SU-DHL-6 (cell line): ENCODE data around the gene NUCB2.

Experiments
- H2AFZ ChIP-seq: fragments of 200-600 bp; sonication (generic); 2 replicates; pipeline ENCODE4 v1.6.1; 2014; ENCODE audit warnings: low read depth, mild to moderate bottlenecking, moderate library complexity, mixed read lengths, antibody characterized with exemption, low read length; ENCODE audit not compliant: severe bottlenecking
- H3F3A ChIP-seq: fragments of 200-600 bp; shearing (Covaris generic); 2 replicates; pipeline ENCODE4 v1.6.0; 2016; ENCODE audit warnings: antibody characterized with exemption, mild to moderate bottlenecking; ENCODE audit not compliant: insufficient read depth
- H3K27ac ChIP-seq: fragments of 200-600 bp; sonication (generic); 2 replicates; pipeline ENCODE4 v1.5.1; 2016; ENCODE audit warnings: low read depth, mild to moderate bottlenecking, low read length, moderate library complexity, mixed read lengths
- H3K27me3 ChIP-seq: fragments of 200-600 bp; sonication (generic), shearing (Covaris generic); 2 replicates; pipeline ENCODE4 v1.6.0; 2014; ENCODE audit warnings: mild to moderate bottlenecking, low read length
- H3K36me3 ChIP-seq: fragments of 200-600 bp; sonication (generic); 2 replicates; pipeline ENCODE4 v1.6.1; 2014; ENCODE audit warnings: mild to moderate bottlenecking, low read length, mixed read lengths
- H3K4me2 ChIP-seq: fragments of 300-600, 200-600 bp; shearing (Covaris generic), sonication (generic); 2 replicates; pipeline ENCODE4 v1.6.0; 2014; ENCODE audit warnings: low read length, low read depth, mild to moderate bottlenecking; ENCODE audit not compliant: poor library complexity, severe bottlenecking
- H3K4me3 ChIP-seq: fragments of 200-600 bp; sonication (generic); 2 replicates; pipeline ENCODE4 v1.5.1; 2014; ENCODE audit warnings: antibody characterized with exemption, low read length, mild to moderate bottlenecking, mixed read lengths; ENCODE audit not compliant: insufficient read depth, poor library complexity, severe bottlenecking
- H3K79me2 ChIP-seq: fragments of 200-600 bp; sonication (generic); 2 replicates; pipeline ENCODE4 v1.6.1; 2014; ENCODE audit warnings: mild to moderate bottlenecking, low read length, moderate library complexity; ENCODE audit not compliant: insufficient read depth
- H3K9ac ChIP-seq: fragments of 200-600 bp; sonication (generic); 2 replicates; pipeline ENCODE4 v1.7.0; 2014; ENCODE audit warnings: mild to moderate bottlenecking, low read length
- H3K9me2 ChIP-seq: fragments of 200-600 bp; sonication (generic); replicated peaks from 2 replicates; pipeline ENCODE4 v1.6.1; 2014; ENCODE audit warnings: low read length; ENCODE audit not compliant: insufficient read depth
- H3K9me3 ChIP-seq: fragments of 200-600 bp; sonication (generic); 2 replicates; pipeline ENCODE4 v1.6.1; 2014; ENCODE audit warnings: low read length, mixed read lengths; ENCODE audit not compliant: insufficient read depth
- H4K20me1 ChIP-seq: fragments of 200-600 bp; sonication (generic); 2 replicates; pipeline ENCODE4 v1.6.1; 2014; ENCODE audit warnings: low read depth, mild to moderate bottlenecking, antibody characterized with exemption, low read length, moderate library complexity, mixed read lengths
- EZH2phosphoT487 ChIP-seq: fragments of 200-600 bp; sonication (generic), shearing (Covaris generic); conservative IDR thresholded peaks from 2 replicates; pipeline ENCODE4 v1.6.1; 2018; ENCODE audit warnings: mild to moderate bottlenecking, antibody characterized with exemption, low read length, moderate library complexity, mixed read lengths
- TF ChIP-seq, protein P1 (sequence below): fragments of 200-600 bp; sonication (generic); IDR thresholded peaks from one replicate; pipeline ENCODE4 v1.5.1; 2017; ENCODE audit warnings: antibody characterized with exemption, mild to moderate bottlenecking, low read length, moderate library complexity; ENCODE audit not compliant: insufficient read depth, poor library complexity, severe bottlenecking

NUCB2 gene

DNA sequence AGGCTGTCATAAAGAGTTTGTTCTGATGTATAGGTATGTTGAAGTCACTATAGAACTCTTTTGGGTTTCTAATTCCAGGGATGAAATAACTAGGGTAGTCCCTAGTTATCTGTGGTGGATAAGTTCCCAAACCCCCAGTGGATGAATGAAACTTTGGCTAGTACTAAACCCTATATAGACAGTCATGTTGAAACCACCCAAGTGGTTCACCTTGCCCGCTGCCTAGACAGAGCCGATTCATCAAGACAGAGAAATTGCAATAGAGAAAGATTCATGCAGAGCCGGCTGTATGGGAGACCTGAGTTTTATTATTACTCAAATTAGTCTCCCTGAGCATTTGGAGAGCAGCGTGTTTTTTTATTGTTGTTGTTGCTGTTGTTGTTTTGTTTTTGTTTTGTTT lies 23.8 kb upstream of the NUCB2 start:
- Histone ChIP-seq H2AFZ (no peak overlapping the region), H3F3A (no peaks in the 10 kb centered on the region), H3K4me2 (no peak overlapping the region), H3K36me3 (no peaks in the 10 kb centered on the region), H3K9me2 (no peaks in the 10 kb centered on the region), H3K27me3 (no peaks in the 10 kb centered on the region), H3K9ac (no peak overlapping the region), H4K20me1 (no peaks in the 10 kb centered on the region), H3K9me3 (no peaks in the 10 kb centered on the region), H3K79me2 (no peaks in the 10 kb centered on the region), H3K4me3 (no peak overlapping the region), H3K27ac (no peak overlapping the region)
- no peak for TF ChIP-seq EZH2phosphoT487
- TF ChIP-seq, protein P1, sequence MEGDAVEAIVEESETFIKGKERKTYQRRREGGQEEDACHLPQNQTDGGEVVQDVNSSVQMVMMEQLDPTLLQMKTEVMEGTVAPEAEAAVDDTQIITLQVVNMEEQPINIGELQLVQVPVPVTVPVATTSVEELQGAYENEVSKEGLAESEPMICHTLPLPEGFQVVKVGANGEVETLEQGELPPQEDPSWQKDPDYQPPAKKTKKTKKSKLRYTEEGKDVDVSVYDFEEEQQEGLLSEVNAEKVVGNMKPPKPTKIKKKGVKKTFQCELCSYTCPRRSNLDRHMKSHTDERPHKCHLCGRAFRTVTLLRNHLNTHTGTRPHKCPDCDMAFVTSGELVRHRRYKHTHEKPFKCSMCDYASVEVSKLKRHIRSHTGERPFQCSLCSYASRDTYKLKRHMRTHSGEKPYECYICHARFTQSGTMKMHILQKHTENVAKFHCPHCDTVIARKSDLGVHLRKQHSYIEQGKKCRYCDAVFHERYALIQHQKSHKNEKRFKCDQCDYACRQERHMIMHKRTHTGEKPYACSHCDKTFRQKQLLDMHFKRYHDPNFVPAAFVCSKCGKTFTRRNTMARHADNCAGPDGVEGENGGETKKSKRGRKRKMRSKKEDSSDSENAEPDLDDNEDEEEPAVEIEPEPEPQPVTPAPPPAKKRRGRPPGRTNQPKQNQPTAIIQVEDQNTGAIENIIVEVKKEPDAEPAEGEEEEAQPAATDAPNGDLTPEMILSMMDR: no peak

DNA sequence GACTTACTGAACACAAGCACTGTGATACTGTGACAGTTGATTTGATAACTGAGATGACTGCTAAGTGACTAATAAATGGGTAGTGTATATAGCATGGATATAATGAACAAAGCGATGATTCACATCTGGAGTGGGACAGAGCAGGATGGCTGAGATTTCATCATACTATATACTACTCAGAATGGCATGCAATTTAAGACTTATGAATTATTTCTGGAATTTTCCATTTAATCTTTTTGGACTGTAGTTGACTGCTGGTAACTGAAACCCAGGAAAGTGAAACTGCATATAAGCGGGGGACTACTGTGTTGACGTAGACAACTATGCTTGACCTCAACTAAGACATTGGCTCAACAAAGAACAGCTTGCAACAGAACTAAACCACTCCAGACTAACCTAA lies 20.0 kb upstream of the NUCB2 start:
- Histone ChIP-seq H3K9me2 (no peaks in the 10 kb centered on the region), H4K20me1 (no peaks in the 10 kb centered on the region), H3K36me3 (no peaks in the 10 kb centered on the region), H3K9ac (no peak overlapping the region), H3K27ac (no peak overlapping the region), H3K4me3 (no peak overlapping the region), H3K4me2 (peak overlapping the region; percentile 2), H3K79me2 (no peaks in the 10 kb centered on the region), H3K27me3 (no peaks in the 10 kb centered on the region), H3K9me3 (no peaks in the 10 kb centered on the region), H2AFZ (no peak overlapping the region), H3F3A (no peaks in the 10 kb centered on the region)
- no peak for TF ChIP-seq EZH2phosphoT487
- TF ChIP-seq, protein P1: no peak

DNA sequence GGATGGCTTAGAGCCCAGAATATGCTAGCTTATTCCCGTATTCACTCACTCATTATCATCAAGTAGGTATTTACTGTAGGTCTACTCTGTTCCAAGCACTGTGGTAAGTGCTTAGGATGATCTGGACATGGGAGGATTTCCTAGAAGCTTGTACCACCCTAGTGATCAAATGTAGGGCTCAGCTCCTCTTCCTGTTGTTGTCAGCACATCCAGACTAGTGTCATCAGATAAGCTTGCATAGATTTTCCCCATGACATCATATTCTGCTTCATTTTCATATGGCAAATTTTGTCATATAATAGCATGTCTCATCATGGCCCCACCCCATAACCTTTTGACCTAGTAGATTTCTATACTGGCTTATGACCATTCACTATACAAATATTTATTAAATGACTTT lies 19.3 kb upstream of the NUCB2 start:
- H3F3A ChIP-seq: no peaks in the 10 kb centered on the region
- no peaks in the 10 kb centered on the region for H3K79me2 ChIP-seq
- H2AFZ ChIP-seq: no peak overlapping the region
- H3K27me3 ChIP-seq: no peaks in the 10 kb centered on the region
- no peaks in the 10 kb centered on the region for H3K9me3 ChIP-seq
- H3K4me2 ChIP-seq: no peak overlapping the region
- no peak overlapping the region for H3K9ac ChIP-seq
- H3K9me2 ChIP-seq: no peaks in the 10 kb centered on the region
- TF ChIP-seq, protein P1: no peak
- no peak for TF ChIP-seq EZH2phosphoT487
- H3K4me3 ChIP-seq: no peak overlapping the region
- no peak overlapping the region for H3K27ac ChIP-seq
- no peaks in the 10 kb centered on the region for H3K36me3 ChIP-seq
- H4K20me1 ChIP-seq: no peaks in the 10 kb centered on the region

DNA sequence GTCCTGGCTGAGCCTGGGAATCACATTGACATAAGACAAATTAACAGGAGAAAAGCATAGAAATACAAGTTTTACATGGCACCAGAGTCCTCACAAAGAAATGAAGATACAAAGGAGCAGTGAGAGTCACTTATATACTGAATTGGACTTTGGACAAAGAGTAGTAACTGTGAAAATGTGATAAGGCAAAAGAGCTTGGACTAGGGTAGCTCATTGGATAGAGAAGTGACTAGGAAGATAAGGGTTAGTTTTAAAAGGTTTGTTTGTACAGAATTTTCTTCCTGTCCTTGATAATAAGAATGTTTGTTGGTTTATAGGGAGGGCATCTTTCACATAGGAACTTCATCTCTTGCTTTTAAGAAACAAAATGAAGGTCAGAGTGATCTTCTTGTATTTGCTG lies 17.9 kb upstream of the NUCB2 start:
- Histone ChIP-seq H4K20me1 (no peaks in the 10 kb centered on the region), H3K9me3 (no peaks in the 10 kb centered on the region), H3K36me3 (no peaks in the 10 kb centered on the region), H3K4me3 (no peak overlapping the region), H3K27me3 (no peaks in the 10 kb centered on the region), H3K27ac (no peak overlapping the region), H3K79me2 (no peaks in the 10 kb centered on the region), H3K4me2 (no peak overlapping the region), H2AFZ (no peak overlapping the region), H3K9ac (no peak overlapping the region), H3K9me2 (no peaks in the 10 kb centered on the region), H3F3A (no peaks in the 10 kb centered on the region)
- TF ChIP-seq, protein P1: no peak
- no peak for TF ChIP-seq EZH2phosphoT487
